IPS DF 4.7 (cell line): ENCODE measurements around the gene KRT86.

Experiments used
- DNase-seq: peaks from one replicate; pipeline ENCODE4 v3.0.0-alpha.2; 2013; ENCODE audit warnings: low spot score; ENCODE audit errors: extremely low read depth

Gene KRT86

DNA sequence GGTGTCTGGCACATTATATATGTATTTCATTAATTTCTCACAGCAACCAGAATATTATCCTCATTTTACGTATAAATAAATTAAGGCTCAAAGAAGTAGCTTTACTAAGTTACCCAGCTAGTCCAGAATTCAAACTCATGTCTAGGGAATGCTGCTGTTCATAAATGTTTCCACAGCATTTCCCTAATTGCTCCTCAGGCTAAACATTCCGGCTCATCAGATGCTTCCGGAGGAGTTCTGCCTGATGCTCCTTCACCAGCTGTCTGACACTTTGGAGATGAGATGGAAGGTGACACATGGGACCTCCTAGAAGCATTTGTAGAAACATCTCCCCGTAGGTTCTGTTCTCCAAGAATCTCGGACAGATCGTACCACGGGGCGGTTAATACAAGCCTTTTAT is 80.7 kb downstream of the KRT86 start:
- no peak for DNase-seq

- DNase-seq = no peak
These were observed 81.8 kb downstream of the KRT86 start for GRCh38 chr12:52356031-52356761.

GRCh38 chr12:52356762-52357580 is 82.5 kb downstream of the KRT86 start:
- DNase-seq = no peak
